ENCODE measurements around the gene CCNI2.

DNA sequence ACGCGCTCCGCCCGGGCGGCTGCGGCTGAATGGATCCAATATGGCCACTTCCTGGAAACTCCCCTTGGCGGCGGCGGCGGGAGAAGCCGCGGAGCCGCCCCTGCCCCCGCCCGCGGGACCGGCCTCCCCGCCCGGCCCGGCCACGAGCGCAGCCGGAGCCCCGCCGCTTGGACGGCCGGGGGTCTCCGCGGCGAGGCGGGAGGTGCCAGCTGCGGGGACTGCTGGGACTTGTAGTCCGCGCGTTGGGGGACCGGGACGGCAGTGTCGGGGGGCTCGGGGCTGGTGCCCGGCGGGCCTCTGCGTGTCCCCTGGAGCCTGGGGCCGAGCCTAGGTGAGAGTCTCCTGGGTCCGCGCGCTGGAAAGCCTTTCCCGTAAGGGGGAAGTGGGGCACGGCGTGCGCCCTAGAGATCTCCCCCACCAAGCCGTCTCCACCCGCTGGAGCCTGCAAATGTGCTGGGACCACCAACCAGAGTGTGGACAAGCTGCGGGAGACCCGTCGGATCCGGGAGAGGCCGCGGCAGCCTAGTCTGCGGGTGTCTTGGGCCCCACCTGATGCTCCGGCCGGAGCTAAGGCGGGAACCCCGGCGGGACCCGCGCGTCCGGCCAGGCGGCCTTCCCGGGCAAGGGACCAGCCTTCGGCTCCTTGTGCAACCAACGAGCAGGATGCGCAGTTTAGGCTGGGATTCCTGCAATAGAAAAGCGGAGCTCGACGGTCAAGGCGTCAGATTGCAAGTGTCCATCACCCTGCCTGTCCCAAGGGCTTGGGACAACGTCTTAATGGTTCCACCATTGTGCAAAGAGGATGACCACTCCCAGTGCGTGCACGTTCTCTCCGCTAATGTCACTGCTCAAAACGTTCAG lies 30.2 kb downstream of the CCNI2 start, which contains the start of gene SEPTIN8:
- TF ChIP-seq POLR2A (IDR thresholded peaks at IDR 0.05; ENCODE audit: borderline replicate concordance, extremely low read depth, insufficient read depth, insufficient read length): no peak
- no peak for TF ChIP-seq TCF7L2 (IDR thresholded peaks at IDR 0.05; ENCODE audit: borderline replicate concordance, extremely low read depth, insufficient read depth, insufficient read length)
- TF ChIP-seq, protein P1, sequence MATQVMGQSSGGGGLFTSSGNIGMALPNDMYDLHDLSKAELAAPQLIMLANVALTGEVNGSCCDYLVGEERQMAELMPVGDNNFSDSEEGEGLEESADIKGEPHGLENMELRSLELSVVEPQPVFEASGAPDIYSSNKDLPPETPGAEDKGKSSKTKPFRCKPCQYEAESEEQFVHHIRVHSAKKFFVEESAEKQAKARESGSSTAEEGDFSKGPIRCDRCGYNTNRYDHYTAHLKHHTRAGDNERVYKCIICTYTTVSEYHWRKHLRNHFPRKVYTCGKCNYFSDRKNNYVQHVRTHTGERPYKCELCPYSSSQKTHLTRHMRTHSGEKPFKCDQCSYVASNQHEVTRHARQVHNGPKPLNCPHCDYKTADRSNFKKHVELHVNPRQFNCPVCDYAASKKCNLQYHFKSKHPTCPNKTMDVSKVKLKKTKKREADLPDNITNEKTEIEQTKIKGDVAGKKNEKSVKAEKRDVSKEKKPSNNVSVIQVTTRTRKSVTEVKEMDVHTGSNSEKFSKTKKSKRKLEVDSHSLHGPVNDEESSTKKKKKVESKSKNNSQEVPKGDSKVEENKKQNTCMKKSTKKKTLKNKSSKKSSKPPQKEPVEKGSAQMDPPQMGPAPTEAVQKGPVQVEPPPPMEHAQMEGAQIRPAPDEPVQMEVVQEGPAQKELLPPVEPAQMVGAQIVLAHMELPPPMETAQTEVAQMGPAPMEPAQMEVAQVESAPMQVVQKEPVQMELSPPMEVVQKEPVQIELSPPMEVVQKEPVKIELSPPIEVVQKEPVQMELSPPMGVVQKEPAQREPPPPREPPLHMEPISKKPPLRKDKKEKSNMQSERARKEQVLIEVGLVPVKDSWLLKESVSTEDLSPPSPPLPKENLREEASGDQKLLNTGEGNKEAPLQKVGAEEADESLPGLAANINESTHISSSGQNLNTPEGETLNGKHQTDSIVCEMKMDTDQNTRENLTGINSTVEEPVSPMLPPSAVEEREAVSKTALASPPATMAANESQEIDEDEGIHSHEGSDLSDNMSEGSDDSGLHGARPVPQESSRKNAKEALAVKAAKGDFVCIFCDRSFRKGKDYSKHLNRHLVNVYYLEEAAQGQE (IDR thresholded peaks at IDR 0.05; ENCODE audit: low read depth): no peak
- TF ChIP-seq, protein P2, sequence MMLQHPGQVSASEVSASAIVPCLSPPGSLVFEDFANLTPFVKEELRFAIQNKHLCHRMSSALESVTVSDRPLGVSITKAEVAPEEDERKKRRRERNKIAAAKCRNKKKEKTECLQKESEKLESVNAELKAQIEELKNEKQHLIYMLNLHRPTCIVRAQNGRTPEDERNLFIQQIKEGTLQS (IDR thresholded peaks at IDR 0.05): no peak
- TF ChIP-seq, protein P3, sequence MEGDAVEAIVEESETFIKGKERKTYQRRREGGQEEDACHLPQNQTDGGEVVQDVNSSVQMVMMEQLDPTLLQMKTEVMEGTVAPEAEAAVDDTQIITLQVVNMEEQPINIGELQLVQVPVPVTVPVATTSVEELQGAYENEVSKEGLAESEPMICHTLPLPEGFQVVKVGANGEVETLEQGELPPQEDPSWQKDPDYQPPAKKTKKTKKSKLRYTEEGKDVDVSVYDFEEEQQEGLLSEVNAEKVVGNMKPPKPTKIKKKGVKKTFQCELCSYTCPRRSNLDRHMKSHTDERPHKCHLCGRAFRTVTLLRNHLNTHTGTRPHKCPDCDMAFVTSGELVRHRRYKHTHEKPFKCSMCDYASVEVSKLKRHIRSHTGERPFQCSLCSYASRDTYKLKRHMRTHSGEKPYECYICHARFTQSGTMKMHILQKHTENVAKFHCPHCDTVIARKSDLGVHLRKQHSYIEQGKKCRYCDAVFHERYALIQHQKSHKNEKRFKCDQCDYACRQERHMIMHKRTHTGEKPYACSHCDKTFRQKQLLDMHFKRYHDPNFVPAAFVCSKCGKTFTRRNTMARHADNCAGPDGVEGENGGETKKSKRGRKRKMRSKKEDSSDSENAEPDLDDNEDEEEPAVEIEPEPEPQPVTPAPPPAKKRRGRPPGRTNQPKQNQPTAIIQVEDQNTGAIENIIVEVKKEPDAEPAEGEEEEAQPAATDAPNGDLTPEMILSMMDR (IDR thresholded peaks at IDR 0.05 in 2 of 3, conservative IDR thresholded peaks at IDR 0.05 in 1 of 3; ENCODE audit: borderline replicate concordance in 1 of 3, insufficient read depth in 1 of 3, low read depth in 2 of 3, low read length in 2 of 3): no peak
- TF ChIP-seq POLR2AphosphoS5 (IDR thresholded peaks at IDR 0.05; ENCODE audit: low read depth, low read length): peak; percentile 76
- TF ChIP-seq CBX3 (IDR thresholded peaks at IDR 0.05; ENCODE audit: low read depth): no peak
- TF ChIP-seq RAD21 (IDR thresholded peaks at IDR 0.05; ENCODE audit: low read depth): no peak
- TF ChIP-seq EZH2 (IDR thresholded peaks at IDR 0.05): no peak
- no peak for TF ChIP-seq EZH2phosphoT487 (IDR thresholded peaks at IDR 0.05; ENCODE audit: borderline replicate concordance)
